SK-N-SH (cell line): ENCODE results near the gene ZNF888. TPM values are rescaled to one million over a fixed set of nuclear protein-coding genes. Genes with fewer than 3 reads are reported as not detected.
"Not testable (repeated sequence)": the region's sequence is repeated elsewhere in the genome, so short reads cannot be mapped to it uniquely, and the experiment has no call there.

ENCODE experiments used
- CTCF ChIA-PET: fragments of 300-600, 350-600 bp; formaldehyde crosslinking; extraction: SDS; loops from one replicate; lab custom pipeline; 2021; lab: Yijun Ruan, JAX
- POLR2A ChIA-PET: fragments of 350-600 bp; sonication (Branson Sonifier 250); formaldehyde crosslinking; extraction: SDS; loops from one replicate; lab custom pipeline; 2020; ENCODE audit warnings: antibody characterized with exemption, inconsistent platforms; lab: Yijun Ruan, JAX
- DNase-seq: peaks from one replicate; pipeline ENCODE4 v3.0.0; 2012
- H2AFZ ChIP-seq: fragments of 200-600 bp; sonication (generic); 2 replicates; pipeline ENCODE4 v1.8.1; 2016; ENCODE audit warnings: antibody characterized with exemption, mild to moderate bottlenecking, low read depth
- H3F3A ChIP-seq: fragments of 200-600 bp; sonication (generic); replicated peaks from 2 replicates; pipeline ENCODE3; 2016; ENCODE audit warnings: antibody characterized with exemption, mild to moderate bottlenecking; ENCODE audit not compliant: insufficient read depth
- H3K27ac ChIP-seq, 2 experiments: fragments of 200-500 bp in 1 of 2; fragments of 200-600 bp in 1 of 2; sonication (Bioruptor generic) in 1 of 2; sonication (generic), shearing (Covaris generic) in 1 of 2; 2 replicates each; pipeline versions ENCODE4 v1.5.1 to v1.6.1; 2014 to 2016; ENCODE audit warnings: low read depth in 2 of 2, inconsistent platforms in 1 of 2, low read length in 1 of 2, mild to moderate bottlenecking in 1 of 2, mixed read lengths in 1 of 2
- H3K27me3 ChIP-seq: fragments of 200-600 bp; sonication (generic), shearing (Covaris generic); 2 replicates; pipeline ENCODE4 v1.6.1; 2016; ENCODE audit warnings: mixed run types; ENCODE audit not compliant: insufficient read depth
- H3K36me3 ChIP-seq, 2 experiments: fragments of 200-500 bp in 1 of 2; fragments of 200-600 bp in 1 of 2; sonication (Bioruptor generic) in 1 of 2; sonication (generic) in 1 of 2; replicated peaks in 1 of 2; 2 replicates each; pipeline versions ENCODE3 to v1.5.1; 2014 to 2016; ENCODE audit warnings: low read length in 1 of 2, mild to moderate bottlenecking in 1 of 2; ENCODE audit not compliant: insufficient read depth in 2 of 2, control insufficient read depth in 1 of 2
- H3K4me1 ChIP-seq, 2 experiments: fragments of 200-500 bp in 1 of 2; fragments of 200-600 bp in 1 of 2; sonication (Bioruptor generic) in 1 of 2; sonication (generic), shearing (Covaris generic) in 1 of 2; 2 replicates each; pipeline versions ENCODE4 v1.5.1 to v1.6.1; 2014 to 2016; ENCODE audit warnings: low read depth in 1 of 2, low read length in 1 of 2, mixed run types in 1 of 2; ENCODE audit not compliant: insufficient read depth in 2 of 2, control insufficient read depth in 1 of 2
- H3K4me2 ChIP-seq: fragments of 200-600 bp; sonication (generic), shearing (Covaris generic); 2 replicates; pipeline ENCODE4 v1.6.1; 2017; ENCODE audit warnings: mixed run types
- H3K4me3 ChIP-seq, 2 experiments: fragments of 200-500 bp in 1 of 2; fragments of 200-600 bp in 1 of 2; sonication (Bioruptor generic) in 1 of 2; sonication (generic), shearing (Covaris generic) in 1 of 2; 2 replicates each; pipeline versions ENCODE4 v1.5.1 to v1.8.1; 2014 to 2016; ENCODE audit warnings: low read depth in 2 of 2, inconsistent platforms in 1 of 2, low read length in 1 of 2, mild to moderate bottlenecking in 1 of 2, mixed read lengths in 1 of 2, moderate library complexity in 1 of 2
- H3K79me2 ChIP-seq: fragments of 200-600 bp; sonication (generic); 2 replicates; pipeline ENCODE4 v1.8.1; 2017; ENCODE audit warnings: mild to moderate bottlenecking; ENCODE audit not compliant: insufficient read depth
- H3K9ac ChIP-seq: fragments of 200-600 bp; sonication (generic); 2 replicates; pipeline ENCODE4 v1.6.1; 2017; ENCODE audit warnings: mixed run types
- H3K9me2 ChIP-seq: fragments of 200-600 bp; sonication (generic); 2 replicates; pipeline ENCODE4 v1.6.1; 2017; ENCODE audit warnings: mixed run types
- H3K9me3 ChIP-seq: fragments of 200-600 bp; sonication (generic); 2 replicates; pipeline ENCODE4 v1.6.1; 2017; ENCODE audit warnings: mixed run types, mild to moderate bottlenecking, moderate library complexity
- H4K20me1 ChIP-seq: fragments of 200-600 bp; sonication (generic); 2 replicates; pipeline ENCODE4 v1.6.1; 2017; ENCODE audit warnings: mild to moderate bottlenecking, mixed run types; ENCODE audit not compliant: insufficient read depth
- FOSL2 ChIP-seq: IDR thresholded peaks from 2 replicates; pipeline ENCODE4 v1.4.0; 2012; ENCODE audit warnings: low read depth, mild to moderate bottlenecking, moderate library complexity, borderline replicate concordance
- FOXJ3 ChIP-seq: sonication (generic); formaldehyde crosslinking; IDR thresholded peaks from 2 replicates; pipeline ENCODE4 v1.5.1; 2020; ENCODE audit warnings: mild to moderate bottlenecking, missing genetic modification reagents
- FOXM1 ChIP-seq: IDR thresholded peaks from 2 replicates; pipeline ENCODE4 v1.4.0; 2012; ENCODE audit warnings: low read depth, mild to moderate bottlenecking
- GATA2 ChIP-seq: sonication (generic); formaldehyde crosslinking; IDR thresholded peaks from 2 replicates; pipeline ENCODE4 v1.5.0; 2020; ENCODE audit warnings: mild to moderate bottlenecking, missing genetic modification reagents
- JUND ChIP-seq: IDR thresholded peaks from 2 replicates; pipeline ENCODE4 v1.4.0; 2012
- MEF2A ChIP-seq: IDR thresholded peaks from 2 replicates; pipeline ENCODE4 v1.4.0; 2012; ENCODE audit warnings: low read depth, borderline replicate concordance
- MXI1 ChIP-seq: IDR thresholded peaks from 2 replicates; pipeline ENCODE4 v1.6.1; 2012; ENCODE audit warnings: mild to moderate bottlenecking, low read depth, low read length, improper control_type of control experiment
- RXRA ChIP-seq: IDR thresholded peaks from 2 replicates; pipeline ENCODE4 v1.4.0; 2012; ENCODE audit warnings: low read depth, mild to moderate bottlenecking, borderline replicate concordance
- SMC3 ChIP-seq: IDR thresholded peaks from 2 replicates; pipeline ENCODE4 v1.6.1; 2012; ENCODE audit warnings: low read depth, low read length, improper control_type of control experiment
- TEAD4 ChIP-seq: IDR thresholded peaks from 2 replicates; pipeline ENCODE4 v1.4.0; 2012; ENCODE audit warnings: mild to moderate bottlenecking, borderline replicate concordance; ENCODE audit not compliant: insufficient read depth
- YY1 ChIP-seq: IDR thresholded peaks from 2 replicates; pipeline ENCODE4 v1.4.0; 2012; ENCODE audit warnings: low read depth, mild to moderate bottlenecking
- WGBS: methylation state at CpG from one replicate; pipeline ENCODE4 v1.1.6; 2017; ENCODE audit warnings: low lambda C conversion rate; 5-methylcytosine and 5-hydroxymethylcytosine counted together
- polyA plus RNA-seq, 3 experiments: library from polyadenylated mRNA; depleted of rRNA; stranded (reverse); fragments of >200 nt; gene quantifications; 2 replicates each; pipeline ENCODE4 v1.2.3, GENCODE V29; 2012
- TF ChIP-seq, protein P1 (sequence below): IDR thresholded peaks from 2 replicates; pipeline ENCODE4; 2012
- TF ChIP-seq, protein P2 (sequence below): fragments of 150-350 bp; IDR thresholded peaks from 2 replicates; pipeline ENCODE4 v1.6.1; 2017; ENCODE audit warnings: antibody characterized with exemption, low read length, low read depth, borderline replicate concordance
- TF ChIP-seq, protein P3 (sequence below): IDR thresholded peaks from 2 replicates; pipeline ENCODE4 v1.4.0; 2012; ENCODE audit warnings: low read depth
- TF ChIP-seq, protein P4 (sequence below): fragments of 150-350 bp; IDR thresholded peaks from 2 replicates; pipeline ENCODE4 v1.6.1; 2016; ENCODE audit warnings: mild to moderate bottlenecking, low read depth, low read length

ZNF888 gene
- polyA plus RNA-seq, 1 of the 3 experiments (the other 2 are of a cell fraction) = 0.46 TPM

DNA sequence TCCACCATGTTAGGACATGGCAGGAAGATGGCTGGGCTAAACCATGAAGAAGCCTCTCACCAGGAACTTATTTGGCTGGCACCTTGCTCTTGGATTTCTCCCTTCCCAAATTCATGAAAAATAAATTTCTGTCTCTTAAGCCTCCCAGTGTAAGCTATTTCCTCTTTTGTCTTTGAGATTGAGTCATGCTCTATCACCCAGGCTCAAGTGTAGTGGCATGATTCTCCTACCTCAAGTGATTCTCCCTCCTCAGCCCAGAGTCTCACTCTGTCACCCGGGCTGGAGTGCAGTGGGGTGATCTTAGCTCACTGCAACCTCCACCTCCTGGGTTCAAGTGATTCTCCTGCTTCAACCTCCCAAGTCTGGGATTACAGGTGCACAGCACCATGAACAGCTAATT is 12.6 kb downstream of the ZNF888 start:
- DNase-seq = no peak
- Histone ChIP-seq H3K36me3 (peaks cover 9 to 27% of the 10 kb centered on the region in 2 experiments), H3K4me3 (no peak overlapping the region), H4K20me1 (no peaks in the 10 kb centered on the region), H3K4me1 (no peaks in the 10 kb centered on the region), H3K9me2 (no peaks in the 10 kb centered on the region), H3F3A (no peaks in the 10 kb centered on the region), H2AFZ (no peak overlapping the region), H3K4me2 (no peak overlapping the region), H3K9me3 (no peaks in the 10 kb centered on the region), H3K79me2 (no peaks in the 10 kb centered on the region), H3K27ac (no peak overlapping the region), H3K27me3 (no peaks in the 10 kb centered on the region), H3K9ac (no peak overlapping the region)
- WGBS = 92% methylated on average over 1 of the region's 1 CpG
- CTCF ChIA-PET = no interaction called here
- TF ChIP-seq MEF2A = no peak
- TF ChIP-seq FOXM1 = no peak
- no peak for TF ChIP-seq SMC3
- TF ChIP-seq FOXJ3 (CRISPR knock-in tag) = no peak
- TF ChIP-seq RXRA = no peak
- no peak for TF ChIP-seq MXI1
- no peak for TF ChIP-seq FOSL2
- TF ChIP-seq, protein P1, sequence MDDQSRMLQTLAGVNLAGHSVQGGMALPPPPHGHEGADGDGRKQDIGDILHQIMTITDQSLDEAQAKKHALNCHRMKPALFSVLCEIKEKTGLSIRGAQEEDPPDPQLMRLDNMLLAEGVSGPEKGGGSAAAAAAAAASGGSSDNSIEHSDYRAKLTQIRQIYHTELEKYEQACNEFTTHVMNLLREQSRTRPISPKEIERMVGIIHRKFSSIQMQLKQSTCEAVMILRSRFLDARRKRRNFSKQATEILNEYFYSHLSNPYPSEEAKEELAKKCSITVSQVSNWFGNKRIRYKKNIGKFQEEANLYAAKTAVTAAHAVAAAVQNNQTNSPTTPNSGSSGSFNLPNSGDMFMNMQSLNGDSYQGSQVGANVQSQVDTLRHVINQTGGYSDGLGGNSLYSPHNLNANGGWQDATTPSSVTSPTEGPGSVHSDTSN = no peak
- no peak for TF ChIP-seq GATA2 (CRISPR knock-in tag)
- no peak for TF ChIP-seq JUND
- TF ChIP-seq, protein P2, sequence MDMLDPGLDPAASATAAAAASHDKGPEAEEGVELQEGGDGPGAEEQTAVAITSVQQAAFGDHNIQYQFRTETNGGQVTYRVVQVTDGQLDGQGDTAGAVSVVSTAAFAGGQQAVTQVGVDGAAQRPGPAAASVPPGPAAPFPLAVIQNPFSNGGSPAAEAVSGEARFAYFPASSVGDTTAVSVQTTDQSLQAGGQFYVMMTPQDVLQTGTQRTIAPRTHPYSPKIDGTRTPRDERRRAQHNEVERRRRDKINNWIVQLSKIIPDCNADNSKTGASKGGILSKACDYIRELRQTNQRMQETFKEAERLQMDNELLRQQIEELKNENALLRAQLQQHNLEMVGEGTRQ = no peak
- TF ChIP-seq YY1 = no peak
- TF ChIP-seq, protein P3, sequence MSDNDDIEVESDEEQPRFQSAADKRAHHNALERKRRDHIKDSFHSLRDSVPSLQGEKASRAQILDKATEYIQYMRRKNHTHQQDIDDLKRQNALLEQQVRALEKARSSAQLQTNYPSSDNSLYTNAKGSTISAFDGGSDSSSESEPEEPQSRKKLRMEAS = no peak
- TF ChIP-seq, protein P4, sequence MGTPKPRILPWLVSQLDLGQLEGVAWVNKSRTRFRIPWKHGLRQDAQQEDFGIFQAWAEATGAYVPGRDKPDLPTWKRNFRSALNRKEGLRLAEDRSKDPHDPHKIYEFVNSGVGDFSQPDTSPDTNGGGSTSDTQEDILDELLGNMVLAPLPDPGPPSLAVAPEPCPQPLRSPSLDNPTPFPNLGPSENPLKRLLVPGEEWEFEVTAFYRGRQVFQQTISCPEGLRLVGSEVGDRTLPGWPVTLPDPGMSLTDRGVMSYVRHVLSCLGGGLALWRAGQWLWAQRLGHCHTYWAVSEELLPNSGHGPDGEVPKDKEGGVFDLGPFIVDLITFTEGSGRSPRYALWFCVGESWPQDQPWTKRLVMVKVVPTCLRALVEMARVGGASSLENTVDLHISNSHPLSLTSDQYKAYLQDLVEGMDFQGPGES = no peak
- no peak for TF ChIP-seq TEAD4
- POLR2A ChIA-PET = no interaction called here

DNA sequence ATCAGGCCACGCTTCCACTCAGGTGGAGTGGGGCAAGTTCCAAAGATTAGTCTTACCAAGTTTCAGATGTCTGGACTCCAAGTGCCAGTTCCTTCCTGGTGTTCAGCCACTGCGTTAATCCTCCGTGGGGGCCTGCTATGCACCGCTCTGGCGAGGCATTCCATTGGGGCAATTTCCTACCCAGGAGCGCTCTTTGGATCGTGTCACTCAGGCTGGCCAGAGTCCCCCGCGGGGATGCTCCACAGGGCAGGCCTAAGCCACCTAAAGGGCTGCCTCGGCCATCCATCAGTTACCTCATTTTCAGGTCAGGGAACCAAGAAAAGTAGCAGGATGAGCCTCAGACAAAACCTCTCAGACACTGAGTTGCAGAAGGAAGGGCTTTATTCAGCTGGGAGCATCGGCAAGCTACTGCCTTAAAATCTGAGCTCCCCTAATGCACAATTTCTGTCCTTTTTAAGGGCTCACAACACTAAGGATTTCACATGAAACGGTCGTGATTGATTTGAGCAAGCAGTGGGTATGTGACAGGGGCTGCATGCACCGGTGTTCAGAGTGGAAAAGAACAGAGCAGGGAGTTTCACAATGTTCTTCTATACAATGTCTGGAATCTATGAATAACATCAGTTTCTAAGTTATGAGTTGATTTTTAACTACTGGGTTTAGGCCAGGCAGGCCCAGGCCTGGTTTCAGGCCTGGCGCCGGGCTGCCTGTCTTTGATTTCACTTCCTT is 19.0 kb downstream of the ZNF888 start:
- POLR2A ChIA-PET, H3K4me2 ChIP-seq, H3K79me2 ChIP-seq, H3K9ac ChIP-seq, H3K4me1 ChIP-seq, H3F3A ChIP-seq, H3K27ac ChIP-seq, CTCF ChIA-PET, H3K4me3 ChIP-seq, H4K20me1 ChIP-seq, H2AFZ ChIP-seq, H3K9me3 ChIP-seq, H3K9me2 ChIP-seq, DNase-seq, H3K27me3 ChIP-seq: not testable (repeated sequence)
- 79% methylated on average over 15 of the region's 16 CpGs for WGBS
- peaks cover 9 to 17% of the 10 kb centered on the region in 2 experiments for H3K36me3 ChIP-seq
